HG03066 (cell line): ENCODE results near the gene ZWILCH.

Source experiments
- ATAC-seq: cut with Tn5 transposase; IDR thresholded peaks from one replicate; pipeline ENCODE4 v1.9.1; 2021; ENCODE audit warnings: low read depth; ENCODE audit not compliant: unreplicated experiment

The ZWILCH gene

DNA sequence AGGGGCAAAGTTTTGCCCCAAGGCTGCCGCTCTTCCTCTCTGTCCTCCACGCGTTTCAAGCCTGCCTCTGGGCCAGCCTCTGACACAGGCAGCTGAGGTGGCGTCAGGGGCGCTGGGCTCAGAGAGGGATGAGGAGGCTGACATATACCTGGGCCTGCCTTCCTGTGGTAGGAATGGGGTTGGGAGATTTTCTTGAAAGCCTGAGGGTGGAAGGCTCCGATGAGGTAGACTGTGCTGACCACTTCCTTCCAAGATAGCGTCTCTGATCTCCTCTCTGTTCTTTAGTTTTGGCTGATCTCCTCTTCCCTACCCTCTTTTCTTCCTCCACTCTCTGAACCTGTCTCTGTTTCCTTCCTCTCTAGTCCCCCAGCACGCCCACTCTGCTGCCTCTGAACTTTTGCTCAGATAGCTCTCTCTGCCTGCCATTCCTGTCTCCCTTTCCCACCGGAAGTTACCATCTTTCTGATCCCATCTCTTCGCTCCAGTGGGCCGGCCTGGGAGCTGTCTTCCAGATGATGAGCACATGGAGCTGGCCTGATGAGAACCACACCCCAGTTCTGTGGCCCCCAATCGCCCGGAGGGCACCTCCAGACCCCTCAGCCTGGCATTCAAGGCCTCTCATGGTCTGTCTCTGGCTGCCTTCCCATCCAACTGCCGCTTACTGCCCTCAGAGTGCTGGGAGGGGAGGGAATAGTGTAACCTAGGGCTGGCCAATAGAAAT lies 93.1 kb downstream of the ZWILCH start:
- ATAC-seq, result no peak
